ENCODE measurements around the gene KLF1.

Gene KLF1

DNA sequence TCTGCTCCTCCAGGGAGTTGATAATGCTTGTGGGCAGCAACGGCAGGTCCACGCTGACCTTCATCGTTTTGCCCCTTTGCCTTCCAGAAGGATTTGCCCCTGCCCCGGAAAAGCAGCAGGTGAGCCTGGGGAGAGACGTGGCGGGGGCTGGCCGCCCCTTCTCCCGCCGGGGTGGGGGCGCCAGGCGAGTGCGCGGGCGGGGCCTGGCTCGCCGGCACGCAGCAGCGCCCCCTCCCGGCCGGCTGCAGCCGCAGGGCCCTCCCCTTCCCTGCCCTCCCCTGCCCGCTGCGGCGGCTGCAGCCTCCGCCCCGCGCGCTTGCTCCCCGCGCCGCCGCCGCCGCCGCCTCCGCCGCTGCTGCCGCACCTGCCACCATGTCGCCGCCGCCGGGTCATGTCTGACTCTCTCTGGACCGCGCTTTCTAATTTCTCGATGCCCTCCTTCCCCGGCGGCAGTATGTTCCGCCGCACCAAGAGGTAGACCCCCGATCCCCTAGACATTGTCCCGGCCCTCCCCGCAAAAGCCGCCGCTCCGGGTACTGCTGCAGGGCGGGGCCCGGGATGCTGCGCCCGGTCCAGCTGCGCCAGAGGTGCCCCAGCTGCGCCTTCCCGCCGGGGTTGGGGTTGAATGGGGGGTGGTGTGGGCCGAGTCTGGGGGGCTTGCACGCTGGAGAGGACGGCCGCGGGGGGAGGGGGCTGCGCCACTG, 48.7 kb downstream of the KLF1 start, which contains the start of gene MAST1:
Gene MAST1, plus strand, starts transcription at position 334 of the 704 bp plus-strand sequence. Its CDS starts 58 bp downstream, at position 392.
- H3K36me3 ChIP-seq (ENCODE audit: low read depth), result no peaks in the 10 kb centered on the region
- peaks cover under 1% of the 10 kb centered on the region for H3K4me1 ChIP-seq (ENCODE audit: insufficient read depth, poor library complexity, severe bottlenecking)
- ATAC-seq (ENCODE audit: low read depth), result peak; percentile 28; the same call in 1 of the 3 replicates
- peaks cover 65% of the 10 kb centered on the region for H3K27me3 ChIP-seq (ENCODE audit: insufficient read depth, poor library complexity, severe bottlenecking)
- H3K27ac ChIP-seq (ENCODE audit: poor library complexity, severe bottlenecking), result no peak within 1 kb of the TSS
- H3K4me3 ChIP-seq (ENCODE audit: severe bottlenecking), result peak within 1 kb of the TSS; percentile 26
- TF ChIP-seq, protein P1, sequence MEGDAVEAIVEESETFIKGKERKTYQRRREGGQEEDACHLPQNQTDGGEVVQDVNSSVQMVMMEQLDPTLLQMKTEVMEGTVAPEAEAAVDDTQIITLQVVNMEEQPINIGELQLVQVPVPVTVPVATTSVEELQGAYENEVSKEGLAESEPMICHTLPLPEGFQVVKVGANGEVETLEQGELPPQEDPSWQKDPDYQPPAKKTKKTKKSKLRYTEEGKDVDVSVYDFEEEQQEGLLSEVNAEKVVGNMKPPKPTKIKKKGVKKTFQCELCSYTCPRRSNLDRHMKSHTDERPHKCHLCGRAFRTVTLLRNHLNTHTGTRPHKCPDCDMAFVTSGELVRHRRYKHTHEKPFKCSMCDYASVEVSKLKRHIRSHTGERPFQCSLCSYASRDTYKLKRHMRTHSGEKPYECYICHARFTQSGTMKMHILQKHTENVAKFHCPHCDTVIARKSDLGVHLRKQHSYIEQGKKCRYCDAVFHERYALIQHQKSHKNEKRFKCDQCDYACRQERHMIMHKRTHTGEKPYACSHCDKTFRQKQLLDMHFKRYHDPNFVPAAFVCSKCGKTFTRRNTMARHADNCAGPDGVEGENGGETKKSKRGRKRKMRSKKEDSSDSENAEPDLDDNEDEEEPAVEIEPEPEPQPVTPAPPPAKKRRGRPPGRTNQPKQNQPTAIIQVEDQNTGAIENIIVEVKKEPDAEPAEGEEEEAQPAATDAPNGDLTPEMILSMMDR (IDR thresholded peaks at IDR 0.05; ENCODE audit: poor library complexity, severe bottlenecking), result peak; percentile 74
- H3K9me3 ChIP-seq (ENCODE audit: severe bottlenecking), result no peaks in the 10 kb centered on the region
- no peak for DNase-seq (ENCODE audit: low spot score)

DNA sequence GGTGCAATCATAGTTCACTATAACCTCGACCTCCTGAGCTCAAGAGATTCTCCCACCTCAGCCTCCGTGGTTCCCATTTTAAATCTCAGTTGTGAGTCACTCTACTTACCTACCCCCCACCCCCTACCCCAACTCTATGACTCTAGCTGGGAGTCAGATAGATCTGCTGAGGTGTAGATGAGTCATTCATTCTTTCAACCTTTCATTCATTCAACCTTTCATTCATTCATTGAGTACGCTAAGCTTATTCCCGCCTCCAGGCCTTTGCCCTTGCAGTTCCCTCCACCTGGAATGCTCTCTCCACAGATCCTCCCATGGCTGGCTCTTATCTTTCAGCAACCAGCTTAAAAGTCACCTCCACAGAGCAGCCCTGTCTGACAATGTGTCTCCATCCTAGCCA, 49.8 kb downstream of the KLF1 start:
- peaks cover 73% of the 10 kb centered on the region for H3K27me3 ChIP-seq (ENCODE audit: insufficient read depth, poor library complexity, severe bottlenecking)
- H3K4me1 ChIP-seq (ENCODE audit: insufficient read depth, poor library complexity, severe bottlenecking), result peaks cover 10% of the 10 kb centered on the region
- H3K9me3 ChIP-seq (ENCODE audit: severe bottlenecking), result no peaks in the 10 kb centered on the region
- no peak for ATAC-seq (ENCODE audit: low read depth)
- DNase-seq (ENCODE audit: low spot score), result no peak
- H3K27ac ChIP-seq (ENCODE audit: poor library complexity, severe bottlenecking), result no peak overlapping the region
- H3K4me3 ChIP-seq (ENCODE audit: severe bottlenecking), result no peak overlapping the region
- TF ChIP-seq, protein P1 (IDR thresholded peaks at IDR 0.05; ENCODE audit: poor library complexity, severe bottlenecking), result no peak
- H3K36me3 ChIP-seq (ENCODE audit: low read depth), result no peaks in the 10 kb centered on the region

DNA sequence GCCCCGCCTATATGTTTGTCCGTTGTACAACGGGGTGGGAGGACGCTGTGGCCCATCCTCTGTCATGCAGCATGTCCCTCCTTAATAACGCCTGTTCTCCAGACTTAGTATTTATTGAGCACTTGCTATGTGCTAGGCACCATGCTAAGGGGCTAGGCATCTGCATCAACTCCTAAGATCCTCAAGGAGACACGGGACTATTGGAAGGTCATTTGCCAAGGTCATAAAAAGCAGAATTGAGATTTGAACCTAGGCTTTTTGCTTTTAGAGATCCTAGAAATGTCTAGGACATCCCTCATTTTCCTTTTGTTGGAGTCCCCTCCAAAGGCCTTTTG, 50.5 kb downstream of the KLF1 start:
- no peak overlapping the region for H3K4me3 ChIP-seq (ENCODE audit: severe bottlenecking)
- H3K9me3 ChIP-seq (ENCODE audit: severe bottlenecking), result no peaks in the 10 kb centered on the region
- ATAC-seq (ENCODE audit: low read depth) (no peak), DNase-seq (ENCODE audit: low spot score) (no peak)
- TF ChIP-seq, protein P1 (IDR thresholded peaks at IDR 0.05; ENCODE audit: poor library complexity, severe bottlenecking), result no peak
- peaks cover 10% of the 10 kb centered on the region for H3K4me1 ChIP-seq (ENCODE audit: insufficient read depth, poor library complexity, severe bottlenecking)
- peaks cover 73% of the 10 kb centered on the region for H3K27me3 ChIP-seq (ENCODE audit: insufficient read depth, poor library complexity, severe bottlenecking)
- H3K27ac ChIP-seq (ENCODE audit: poor library complexity, severe bottlenecking), result no peak overlapping the region
- H3K36me3 ChIP-seq (ENCODE audit: low read depth), result no peaks in the 10 kb centered on the region

DNA sequence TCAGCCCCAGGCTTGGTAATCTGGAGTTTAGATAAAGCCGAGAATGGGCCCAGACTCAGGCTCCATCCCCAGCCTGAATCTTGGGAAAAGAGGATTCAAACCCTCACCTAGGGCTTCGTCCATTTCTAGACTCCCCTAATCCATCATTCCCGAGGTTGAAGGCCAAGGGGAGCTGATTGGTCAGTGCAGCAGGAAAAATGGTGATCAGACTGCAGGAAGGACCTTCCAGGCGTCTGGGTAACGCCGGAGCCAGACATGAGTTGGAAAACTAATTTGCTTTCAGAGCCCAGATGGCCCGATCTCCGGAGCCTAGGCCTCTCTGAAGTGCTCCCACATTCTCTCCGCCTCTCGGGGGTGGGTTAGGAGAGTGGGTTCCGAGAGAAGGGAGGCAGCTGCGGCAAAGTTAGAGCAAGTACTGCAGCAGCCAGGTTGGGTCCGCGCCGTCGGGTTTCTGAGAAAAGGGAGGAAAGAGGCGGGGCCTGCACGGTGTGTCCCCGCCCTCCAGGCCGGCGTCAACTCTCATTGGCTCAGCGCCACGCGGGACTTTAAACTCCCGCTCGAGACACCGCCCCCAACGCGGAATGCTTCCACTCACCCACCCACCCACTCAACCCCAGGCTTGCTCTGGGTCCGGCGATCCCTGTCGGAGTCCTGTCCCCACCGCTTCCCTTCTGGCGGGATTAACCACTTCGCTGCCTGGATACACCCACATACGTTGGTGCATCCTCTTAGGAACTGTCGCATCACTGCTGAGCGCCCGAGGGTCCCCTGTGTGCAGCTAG, 51.8 kb downstream of the KLF1 start:
- peaks cover 71% of the 10 kb centered on the region for H3K27me3 ChIP-seq (ENCODE audit: insufficient read depth, poor library complexity, severe bottlenecking)
- H3K27ac ChIP-seq (ENCODE audit: poor library complexity, severe bottlenecking), result no peak overlapping the region
- ATAC-seq (ENCODE audit: low read depth) (no peak), DNase-seq (ENCODE audit: low spot score) (no peak)
- no peak overlapping the region for H3K4me3 ChIP-seq (ENCODE audit: severe bottlenecking)
- no peaks in the 10 kb centered on the region for H3K9me3 ChIP-seq (ENCODE audit: severe bottlenecking)
- peaks cover 10% of the 10 kb centered on the region for H3K4me1 ChIP-seq (ENCODE audit: insufficient read depth, poor library complexity, severe bottlenecking)
- TF ChIP-seq, protein P1 (IDR thresholded peaks at IDR 0.05; ENCODE audit: poor library complexity, severe bottlenecking), result no peak
- no peaks in the 10 kb centered on the region for H3K36me3 ChIP-seq (ENCODE audit: low read depth)
